GM12891 (cell line): ENCODE results near the gene SLC25A52.

Experiments
- POLR2A ChIP-seq: IDR thresholded peaks from 2 replicates; pipeline ENCODE4 v1.6.1; 2011; ENCODE audit warnings: low read depth, low read length, control low read depth
- POLR2AphosphoS5 ChIP-seq: IDR thresholded peaks from 2 replicates; pipeline ENCODE4 v1.6.1; 2011; ENCODE audit warnings: low read depth, low read length, control low read depth
- TAF1 ChIP-seq: IDR thresholded peaks from 2 replicates; pipeline ENCODE4 v1.6.1; 2011; ENCODE audit warnings: low read depth, low read length, control low read depth

DNA sequence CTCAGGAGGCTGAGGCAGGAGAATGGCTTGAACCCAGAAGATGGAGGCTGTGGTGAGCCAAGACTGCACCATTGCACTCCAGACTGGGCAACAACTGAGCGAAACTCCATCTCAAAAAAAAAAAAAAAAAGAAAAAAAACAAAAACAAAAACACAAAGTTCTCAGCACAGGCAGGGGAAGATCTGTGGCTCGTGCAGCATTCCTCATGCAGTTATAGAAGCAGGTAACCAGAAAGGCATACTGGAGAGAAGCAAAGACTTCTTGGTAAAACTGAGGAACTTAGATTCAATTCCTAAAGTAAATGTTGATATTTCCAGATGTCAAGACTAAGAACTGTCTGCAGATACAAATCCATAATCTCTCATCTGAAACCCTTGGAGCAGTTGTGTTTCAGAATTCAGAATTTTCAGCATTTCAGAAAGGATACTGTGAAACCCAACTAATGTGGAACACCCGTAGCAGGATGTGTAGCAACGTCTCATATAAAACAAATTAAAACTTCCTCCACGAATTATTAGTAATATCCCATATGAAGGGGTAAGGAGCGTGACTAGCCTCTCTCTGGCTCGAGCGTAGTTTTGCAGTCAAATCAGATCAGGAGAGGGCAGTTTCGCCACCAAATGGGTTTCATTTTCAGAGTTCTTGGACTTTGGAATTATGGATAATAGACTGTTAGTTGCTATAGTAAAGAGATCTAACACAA lies 13.2 kb upstream of the SLC25A52 start:
- TF ChIP-seq POLR2A (no peak), TAF1 (no peak), POLR2AphosphoS5 (no peak)
